Activated T-helper 1 cell treated with Interleukin-2 at 50 U/mL for 16 hours (primary cell): ENCODE measurements around the gene FBXW7.

Source experiments
- DNase-seq: peaks from one replicate; pipeline ENCODE4 v3.0.0-alpha.2; 2020; ENCODE audit warnings: low read depth

Gene FBXW7

GRCh38 chr4:152471251-152471792, 64.6 kb downstream of the FBXW7 start:
- no peak for DNase-seq

GRCh38 chr4:152468408-152468807, 67.5 kb downstream of the FBXW7 start:
- no peak for DNase-seq

- no peak for DNase-seq
Observed at GRCh38 chr4:152467101-152467500, 68.8 kb downstream of the FBXW7 start.

- no peak for DNase-seq
Observed at GRCh38 chr4:152464030-152464823, 71.7 kb downstream of the FBXW7 start.

- DNase-seq = no peak
Observed at GRCh38 chr4:152463562-152463961, 72.3 kb downstream of the FBXW7 start.

- no peak for DNase-seq
Observed at GRCh38 chr4:152462695-152463094, 73.2 kb downstream of the FBXW7 start.

- no peak for DNase-seq
Observed at GRCh38 chr4:152462047-152462446, 73.8 kb downstream of the FBXW7 start.

- DNase-seq = no peak
Observed at GRCh38 chr4:152460488-152460887, 75.4 kb downstream of the FBXW7 start.

- no peak for DNase-seq
Observed at GRCh38 chr4:152459326-152459725, 76.6 kb downstream of the FBXW7 start.

GRCh38 chr4:152458801-152459302, 77.0 kb downstream of the FBXW7 start:
- no peak for DNase-seq

- DNase-seq = no peak
Observed at GRCh38 chr4:152456609-152457008, 79.3 kb downstream of the FBXW7 start.

GRCh38 chr4:152455311-152455710, 80.6 kb downstream of the FBXW7 start:
- DNase-seq = no peak

- DNase-seq = no peak
Observed at GRCh38 chr4:152454398-152455011, 81.4 kb downstream of the FBXW7 start.

GRCh38 chr4:152451496-152451895, 84.4 kb downstream of the FBXW7 start:
- DNase-seq = no peak

GRCh38 chr4:152448854-152449253, 87.0 kb downstream of the FBXW7 start:
- DNase-seq = no peak

GRCh38 chr4:152448038-152448707, 87.7 kb downstream of the FBXW7 start:
- no peak for DNase-seq

GRCh38 chr4:152443859-152444258, 92.0 kb downstream of the FBXW7 start:
- DNase-seq = no peak

GRCh38 chr4:152437561-152437960, 98.3 kb downstream of the FBXW7 start:
- no peak for DNase-seq

- no peak for DNase-seq
Observed at GRCh38 chr4:152436384-152436783, 99.5 kb downstream of the FBXW7 start.

- no peak for DNase-seq
Observed at GRCh38 chr4:152434011-152434410, 101.9 kb downstream of the FBXW7 start.

GRCh38 chr4:152431784-152432183, 104.1 kb downstream of the FBXW7 start:
- no peak for DNase-seq

- no peak for DNase-seq
Observed at GRCh38 chr4:152431291-152431690, 104.6 kb downstream of the FBXW7 start.

- DNase-seq = no peak
Observed at GRCh38 chr4:152430507-152430906, 105.4 kb downstream of the FBXW7 start.
